WTC11 (cell line): ENCODE data around the gene UQCRFS1. TPM values are rescaled to one million over a fixed set of nuclear protein-coding genes. Genes with fewer than 3 reads are reported as not detected.
"Not testable (repeated sequence)": the region's sequence is repeated elsewhere in the genome, so short reads cannot be mapped to it uniquely, and the experiment has no call there.

Source experiments
- ATAC-seq: fragments of 200-7000 bp; cut with Tn5 transposase; 2 replicates; pipeline ENCODE4 v1.10.0; 2021; ENCODE audit warnings: mild to moderate bottlenecking, moderate library complexity
- CTCF ChIA-PET: fragments of 300-600 bp; sonication (Branson Sonifier 250); formaldehyde crosslinking; loops from one replicate; lab custom pipeline; 2021; ENCODE audit warnings: antibody characterized with exemption; lab: Charles Lee
- POLR2A ChIA-PET: fragments of 350-600 bp; sonication (Branson Sonifier 250); formaldehyde crosslinking; loops from one replicate; lab custom pipeline; 2021; ENCODE audit warnings: antibody characterized with exemption; lab: Charles Lee
- DNase-seq: peaks from one replicate; pipeline ENCODE4 v3.0.0; 2021; ENCODE audit warnings: low spot score
- H3K27ac Mint-ChIP-seq: 2 replicates; pipeline ENCODE4 v1.8.0; 2021; ENCODE audit warnings: mixed read lengths
- H3K27me3 Mint-ChIP-seq: 2 replicates; pipeline ENCODE4 v1.8.0; 2021; ENCODE audit warnings: low read depth, mild to moderate bottlenecking, moderate library complexity, mixed read lengths
- H3K36me3 Mint-ChIP-seq: 2 replicates; pipeline ENCODE4 v1.8.0; 2021; ENCODE audit warnings: mixed read lengths
- H3K4me1 Mint-ChIP-seq: 2 replicates; pipeline ENCODE4 v1.8.0; 2022; ENCODE audit warnings: mixed read lengths
- H3K4me3 Mint-ChIP-seq: 2 replicates; pipeline ENCODE4 v1.8.0; 2021; ENCODE audit warnings: mild to moderate bottlenecking, moderate library complexity, mixed read lengths
- H3K9me3 Mint-ChIP-seq: 2 replicates; pipeline ENCODE4 v1.8.0; 2021; ENCODE audit warnings: mixed read lengths
- ESRRA ChIP-seq: sonication (generic); formaldehyde crosslinking; IDR thresholded peaks from 2 replicates; pipeline ENCODE4 v1.8.1; 2022; ENCODE audit warnings: mild to moderate bottlenecking, missing genetic modification reagents, borderline replicate concordance
- GTF2I ChIP-seq: fragments of 250-450 bp; sonication (Bioruptor Pico); conservative IDR thresholded peaks from 2 replicates; pipeline ENCODE4 v1.4.0; 2021; ENCODE audit warnings: mild to moderate bottlenecking
- JAZF1 ChIP-seq: fragments of 250-450 bp; sonication (Bioruptor Pico); IDR thresholded peaks from 2 replicates; pipeline ENCODE4 v1.9.0; 2021; ENCODE audit warnings: moderate library complexity, mild to moderate bottlenecking, inconsistent platforms
- NR1H2 ChIP-seq: sonication (generic); formaldehyde crosslinking; IDR thresholded peaks from 2 replicates; pipeline ENCODE4 v1.9.0; 2021; ENCODE audit warnings: mild to moderate bottlenecking, moderate library complexity, missing genetic modification reagents
- PRRX2 ChIP-seq: fragments of 250-450 bp; sonication (Bioruptor Pico); IDR thresholded peaks from 2 replicates; pipeline ENCODE4 v1.8.0; 2021; ENCODE audit warnings: mild to moderate bottlenecking
- RORB ChIP-seq: fragments of 250-450 bp; sonication (Bioruptor Pico); IDR thresholded peaks from 2 replicates; pipeline ENCODE4 v1.9.0; 2021; ENCODE audit warnings: mild to moderate bottlenecking
- SMAD4 ChIP-seq: sonication (generic); formaldehyde crosslinking; IDR thresholded peaks from 2 replicates; pipeline ENCODE4 v1.8.0; 2022; ENCODE audit warnings: mild to moderate bottlenecking, missing genetic modification reagents
- ZBTB21 ChIP-seq: sonication (generic); formaldehyde crosslinking; IDR thresholded peaks from 2 replicates; pipeline ENCODE4 v1.8.1; 2023; ENCODE audit warnings: mild to moderate bottlenecking, missing genetic modification reagents, borderline replicate concordance
- ZNF138 ChIP-seq: sonication (generic); formaldehyde crosslinking; conservative IDR thresholded peaks from 2 replicates; pipeline ENCODE4 v1.8.1; 2022; ENCODE audit warnings: mild to moderate bottlenecking, moderate library complexity, missing genetic modification reagents
- ZNF317 ChIP-seq: sonication (generic); formaldehyde crosslinking; IDR thresholded peaks from 2 replicates; pipeline ENCODE4 v1.8.1; 2023; ENCODE audit warnings: low read depth, mild to moderate bottlenecking, moderate library complexity, missing genetic modification reagents, borderline replicate concordance
- ZNF396 ChIP-seq: fragments of 250-450 bp; sonication (Bioruptor Pico); IDR thresholded peaks from 2 replicates; pipeline ENCODE4 v1.8.0; 2021; ENCODE audit warnings: mild to moderate bottlenecking, moderate library complexity, borderline replicate concordance
- ZNF416 ChIP-seq: fragments of 250-450 bp; sonication (Bioruptor Pico); IDR thresholded peaks from 2 replicates; pipeline ENCODE4 v1.9.0; 2021; ENCODE audit warnings: mild to moderate bottlenecking, inconsistent platforms
- total RNA-seq: library from RNA; stranded (reverse); gene quantifications from 3 replicates; pipeline ENCODE4 v1.2.3, GENCODE V29; 2021
- TF ChIP-seq, protein P1 (sequence below): fragments of 250-450 bp; sonication (Bioruptor Pico); IDR thresholded peaks from 2 replicates; pipeline ENCODE4 v2.1.2; 2022; ENCODE audit warnings: mild to moderate bottlenecking, moderate library complexity
- TF ChIP-seq, protein P2 (sequence below): sonication (generic); formaldehyde crosslinking; IDR thresholded peaks from 2 replicates; pipeline ENCODE4 v1.8.0; 2022; ENCODE audit warnings: mild to moderate bottlenecking, missing genetic modification reagents
- TF ChIP-seq, protein P3 (sequence below): sonication (generic); formaldehyde crosslinking; IDR thresholded peaks from 2 replicates; pipeline ENCODE4 v1.8.1; 2022; ENCODE audit warnings: mild to moderate bottlenecking, missing genetic modification reagents, moderate library complexity, borderline replicate concordance

UQCRFS1 gene
- total RNA-seq, 1 experiment from 2014 or later = 58.2 TPM

DNA sequence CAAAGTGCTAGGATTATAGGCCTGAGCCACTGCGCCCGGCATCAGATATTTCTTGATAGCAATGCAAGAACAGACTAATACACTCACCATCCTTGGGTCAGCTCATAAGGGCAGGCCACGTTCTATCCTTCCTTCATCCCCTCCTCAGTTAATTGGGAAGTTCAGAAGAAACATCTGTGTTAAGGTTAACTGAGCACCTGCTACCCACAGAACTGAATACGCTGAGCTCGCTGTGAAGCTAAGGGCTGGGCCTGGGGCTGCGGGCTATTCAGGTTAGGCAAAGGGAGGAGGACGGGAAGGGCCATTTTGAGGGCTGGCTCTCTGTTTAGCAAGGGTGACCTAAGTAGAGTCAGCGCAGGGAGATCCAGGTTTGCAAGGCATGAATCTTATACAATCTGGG lies 43.0 kb upstream of the UQCRFS1 start:
- POLR2A ChIA-PET = no interaction called here
- TF ChIP-seq ZNF396 (CRISPR knock-in tag) = no peak
- no peak for TF ChIP-seq ZNF317 (CRISPR knock-in tag)
- TF ChIP-seq JAZF1 (CRISPR knock-in tag) = no peak
- TF ChIP-seq ESRRA = no peak
- no peak for TF ChIP-seq ZNF416 (CRISPR knock-in tag)
- no peak for TF ChIP-seq PRRX2
- peaks cover 11% of the 10 kb centered on the region for H3K36me3 Mint-ChIP-seq

DNA sequence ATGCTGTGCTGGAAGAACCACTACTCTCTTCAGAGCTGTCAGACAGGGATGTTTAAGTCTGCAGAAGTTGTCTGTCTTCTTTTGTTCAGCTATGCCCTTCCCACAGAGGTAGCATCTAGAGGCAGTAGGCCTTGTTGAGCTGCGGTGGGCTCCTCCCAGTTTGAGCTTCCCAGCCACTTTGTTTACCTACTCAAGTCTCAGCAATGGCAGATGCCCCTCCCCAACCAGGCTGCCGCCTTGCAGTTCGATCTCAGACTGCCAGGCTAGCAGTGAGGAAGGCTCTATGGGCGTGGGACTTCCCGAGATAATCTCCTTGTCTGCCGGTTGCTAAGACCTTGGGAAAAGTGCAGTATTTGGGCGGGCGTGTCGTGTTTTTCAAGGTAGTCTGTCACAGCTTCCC lies 42.1 kb upstream of the UQCRFS1 start:
- H3K36me3 Mint-ChIP-seq = peaks cover 11% of the 10 kb centered on the region
- TF ChIP-seq, protein P1, sequence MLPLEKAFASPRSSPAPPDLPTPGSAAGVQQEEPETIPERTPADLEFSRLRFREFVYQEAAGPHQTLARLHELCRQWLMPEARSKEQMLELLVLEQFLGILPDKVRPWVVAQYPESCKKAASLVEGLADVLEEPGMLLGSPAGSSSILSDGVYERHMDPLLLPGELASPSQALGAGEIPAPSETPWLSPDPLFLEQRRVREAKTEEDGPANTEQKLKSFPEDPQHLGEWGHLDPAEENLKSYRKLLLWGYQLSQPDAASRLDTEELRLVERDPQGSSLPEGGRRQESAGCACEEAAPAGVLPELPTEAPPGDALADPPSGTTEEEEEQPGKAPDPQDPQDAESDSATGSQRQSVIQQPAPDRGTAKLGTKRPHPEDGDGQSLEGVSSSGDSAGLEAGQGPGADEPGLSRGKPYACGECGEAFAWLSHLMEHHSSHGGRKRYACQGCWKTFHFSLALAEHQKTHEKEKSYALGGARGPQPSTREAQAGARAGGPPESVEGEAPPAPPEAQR (CRISPR knock-in tag) = no peak
- no peak for TF ChIP-seq ZNF138
- no peak overlapping the region for H3K4me3 Mint-ChIP-seq
- no peak overlapping the region for H3K27ac Mint-ChIP-seq
- peaks cover 14% of the 10 kb centered on the region for H3K4me1 Mint-ChIP-seq
- ATAC-seq (no peak), DNase-seq (no peak)
- CTCF ChIA-PET = interaction anchor here (0.7 to 4.8 kb wide), 2 partner anchors 8 to 1455 kb away, joined by 4 to 26 read pairs; no protein-coding TSS in a partner anchor
- POLR2A ChIA-PET = no interaction called here
- H3K27me3 Mint-ChIP-seq = no peaks in the 10 kb centered on the region; the same call in 1 of the 2 replicates
- H3K9me3 Mint-ChIP-seq = peaks cover 20% of the 10 kb centered on the region

More for the DNA sequence above, 43.0 kb upstream of the UQCRFS1 start:
- H3K9me3 Mint-ChIP-seq = peaks cover 20% of the 10 kb centered on the region
- ATAC-seq (no peak), DNase-seq (no peak)
- no peak overlapping the region for H3K27ac Mint-ChIP-seq
- CTCF ChIA-PET = interaction anchor here (1.8 to 4.8 kb wide), 2 partner anchors 7 to 54 kb away, joined by 5 to 26 read pairs; no protein-coding TSS in a partner anchor
- H3K27me3 Mint-ChIP-seq = no peaks in the 10 kb centered on the region; the same call in 1 of the 2 replicates
- H3K4me1 Mint-ChIP-seq = peaks cover 14% of the 10 kb centered on the region
- H3K4me3 Mint-ChIP-seq = no peak overlapping the region

DNA sequence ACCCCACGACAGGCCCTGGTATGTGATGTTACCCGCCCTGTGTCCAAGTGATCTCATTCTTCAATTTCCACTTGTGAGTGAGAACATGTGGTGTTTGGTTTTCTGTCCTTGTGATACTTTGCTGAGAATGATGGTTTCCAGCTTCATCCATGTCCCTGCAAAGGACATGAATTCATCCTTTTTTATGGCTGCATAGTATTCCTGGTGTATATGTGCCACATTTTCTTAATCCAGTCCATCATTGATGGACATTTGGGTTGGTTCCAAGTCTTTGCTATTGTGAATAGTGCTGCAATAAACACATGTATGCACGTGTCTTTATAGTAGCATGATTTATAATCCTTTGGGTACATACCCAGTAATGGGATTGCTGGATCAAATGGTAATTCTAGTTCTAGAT lies 36.8 kb upstream of the UQCRFS1 start:
- H3K36me3 Mint-ChIP-seq, H3K9me3 Mint-ChIP-seq, ATAC-seq, POLR2A ChIA-PET, DNase-seq, H3K4me3 Mint-ChIP-seq, H3K27me3 Mint-ChIP-seq, H3K27ac Mint-ChIP-seq: not testable (repeated sequence)
- CTCF ChIA-PET = interaction anchor here (4.4 kb wide), 1 partner anchor 14 kb away, joined by 40 read pairs; no protein-coding TSS in a partner anchor
- peaks cover 32% of the 10 kb centered on the region for H3K4me1 Mint-ChIP-seq

DNA sequence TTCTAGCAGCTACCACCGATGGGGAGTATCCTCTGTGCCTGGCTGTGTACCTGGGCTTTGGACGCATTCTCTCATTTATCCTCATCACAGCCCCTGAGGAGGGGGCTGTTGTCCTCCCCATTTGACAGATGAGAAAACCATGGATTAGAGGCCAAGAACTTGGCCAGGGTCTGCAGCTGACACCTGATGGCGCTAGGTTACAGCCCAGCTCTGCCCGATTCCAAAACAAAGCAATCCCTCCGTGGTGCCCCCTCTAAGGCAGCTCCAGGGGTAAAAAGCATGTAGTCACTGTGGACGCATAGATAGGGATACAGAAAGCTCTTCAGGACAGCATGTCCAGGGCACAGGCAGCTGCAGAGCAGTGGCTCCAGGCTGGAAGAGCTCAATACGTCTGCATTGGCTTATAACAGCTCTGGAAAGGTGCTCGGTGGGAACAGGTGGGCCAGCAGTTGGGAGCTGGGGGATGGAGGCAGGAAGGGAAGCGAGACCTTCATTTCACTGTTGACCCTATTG lies 35.4 kb upstream of the UQCRFS1 start:
- Mint-ChIP-seq H3K27me3 (no peaks in the 10 kb centered on the region; the same call in 1 of the 2 replicates), H3K36me3 (no peaks in the 10 kb centered on the region), H3K4me1 (peaks cover 27% of the 10 kb centered on the region), H3K27ac (no peak overlapping the region), H3K4me3 (no peak overlapping the region), H3K9me3 (no peaks in the 10 kb centered on the region)
- peak; percentile 71 for ATAC-seq
- no peak for DNase-seq
- ChIA-PET POLR2A (no interaction called here), CTCF (interaction anchor here (0.7 to 4.4 kb wide), 17 partner anchors 11 to 349 kb away, joined by 3 to 40 read pairs (median 4); no protein-coding TSS in a partner anchor)
- TF ChIP-seq, protein P2, sequence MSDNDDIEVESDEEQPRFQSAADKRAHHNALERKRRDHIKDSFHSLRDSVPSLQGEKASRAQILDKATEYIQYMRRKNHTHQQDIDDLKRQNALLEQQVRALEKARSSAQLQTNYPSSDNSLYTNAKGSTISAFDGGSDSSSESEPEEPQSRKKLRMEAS (CRISPR knock-in tag) = no peak
- TF ChIP-seq NR1H2 (CRISPR knock-in tag) = no peak
- no peak for TF ChIP-seq RORB (CRISPR knock-in tag)
- TF ChIP-seq, protein P3, sequence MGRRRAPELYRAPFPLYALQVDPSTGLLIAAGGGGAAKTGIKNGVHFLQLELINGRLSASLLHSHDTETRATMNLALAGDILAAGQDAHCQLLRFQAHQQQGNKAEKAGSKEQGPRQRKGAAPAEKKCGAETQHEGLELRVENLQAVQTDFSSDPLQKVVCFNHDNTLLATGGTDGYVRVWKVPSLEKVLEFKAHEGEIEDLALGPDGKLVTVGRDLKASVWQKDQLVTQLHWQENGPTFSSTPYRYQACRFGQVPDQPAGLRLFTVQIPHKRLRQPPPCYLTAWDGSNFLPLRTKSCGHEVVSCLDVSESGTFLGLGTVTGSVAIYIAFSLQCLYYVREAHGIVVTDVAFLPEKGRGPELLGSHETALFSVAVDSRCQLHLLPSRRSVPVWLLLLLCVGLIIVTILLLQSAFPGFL (CRISPR knock-in tag) = no peak
- no peak for TF ChIP-seq SMAD4
- TF ChIP-seq GTF2I = no peak
- no peak for TF ChIP-seq ZBTB21 (CRISPR knock-in tag)
- TF ChIP-seq, all 79 proteins: peak for 0
